K562 (cell line): Measurements from ENCODE around the gene TTC24. TPM values are rescaled to one million over a fixed set of nuclear protein-coding genes. Genes with fewer than 3 reads are reported as not detected.

Source experiments
- ARHGAP35 ChIP-seq: fragments of 450-650 bp; IDR thresholded peaks from 2 replicates; pipeline ENCODE4 v1.6.1; 2018; ENCODE audit not compliant: partially characterized antibody
- ATF7 ChIP-seq: fragments of 450-650 bp; IDR thresholded peaks from 2 replicates; pipeline ENCODE4 v1.7.1; 2014; ENCODE audit warnings: mild to moderate bottlenecking, moderate library complexity
- CBFA2T3 ChIP-seq: fragments of 450-650 bp; IDR thresholded peaks from 2 replicates; pipeline ENCODE4 v1.6.1; 2017
- FIP1L1 ChIP-seq: fragments of 200-400 bp; formaldehyde crosslinking; IDR thresholded peaks from 2 replicates; pipeline ENCODE4 v1.6.1; 2018; ENCODE audit warnings: mild to moderate bottlenecking, low read depth, low read length; ENCODE audit not compliant: poor library complexity, severe bottlenecking
- GTF2E2 ChIP-seq: fragments of 200-800 bp; sonication (Bioruptor generic); IDR thresholded peaks from 2 replicates; pipeline ENCODE4 v1.6.1; 2016; ENCODE audit warnings: missing genetic modification characterization, missing compliant biosample characterization
- HNRNPH1 ChIP-seq: fragments of 200-400 bp; formaldehyde crosslinking; optimal IDR thresholded peaks from 2 replicates; pipeline ENCODE3; 2017; ENCODE audit warnings: low read depth, mild to moderate bottlenecking, low read length, moderate library complexity
- KAT8 ChIP-seq: fragments of 450-650 bp; IDR thresholded peaks from 2 replicates; pipeline ENCODE4 v1.6.1; 2016; ENCODE audit warnings: low read depth, mild to moderate bottlenecking
- KLF16 ChIP-seq: IDR thresholded peaks from 2 replicates; pipeline ENCODE4 v1.6.1; 2016; ENCODE audit warnings: antibody characterized with exemption
- NFATC3 ChIP-seq: fragments of 450-650 bp; IDR thresholded peaks from 2 replicates; pipeline ENCODE4 v1.6.1; 2017; ENCODE audit warnings: mild to moderate bottlenecking
- RBBP5 ChIP-seq: fragments of 200-600 bp; sonication (generic); IDR thresholded peaks from 2 replicates; pipeline ENCODE4 v1.6.1; 2012; ENCODE audit warnings: borderline replicate concordance, mild to moderate bottlenecking, low read length, control low read depth, inconsistent platforms; ENCODE audit not compliant: insufficient read depth, poor library complexity, severe bottlenecking
- RCOR1 ChIP-seq, 2 experiments: IDR thresholded peaks; 2 replicates each; pipeline ENCODE4 v1.6.1; 2012; ENCODE audit warnings: low read depth in 2 of 2, low read length in 2 of 2, borderline replicate concordance in 1 of 2, improper control_type of control experiment in 1 of 2
- SMAD4 ChIP-seq: fragments of 250-450 bp; sonication (Bioruptor Pico); conservative IDR thresholded peaks from 2 replicates; pipeline ENCODE4 v1.8.0; 2021; ENCODE audit warnings: inconsistent platforms, mild to moderate bottlenecking, moderate library complexity
- TAF7 ChIP-seq: fragments of 450-650 bp; IDR thresholded peaks from 2 replicates; pipeline ENCODE4 v1.6.1; 2016; ENCODE audit warnings: missing genetic modification characterization, missing compliant biosample characterization
- THRAP3 ChIP-seq: fragments of 450-650 bp; IDR thresholded peaks from 2 replicates; pipeline ENCODE4 v1.6.1; 2016; ENCODE audit warnings: mild to moderate bottlenecking, inconsistent platforms, borderline replicate concordance
- YBX1 ChIP-seq: fragments of 450-650 bp; IDR thresholded peaks from 2 replicates; pipeline ENCODE4 v1.7.1; 2016; ENCODE audit warnings: mild to moderate bottlenecking
- ZBTB7A ChIP-seq: IDR thresholded peaks from 2 replicates; pipeline ENCODE4 v1.6.1; 2011; ENCODE audit warnings: low read depth, mild to moderate bottlenecking, low read length, moderate library complexity, borderline replicate concordance; ENCODE audit not compliant: control insufficient read depth
- ZC3H8 ChIP-seq: fragments of 450-650 bp; IDR thresholded peaks from 2 replicates; pipeline ENCODE4 v1.6.1; 2017
- ZNF12 ChIP-seq: sonication (generic); formaldehyde crosslinking; IDR thresholded peaks from 2 replicates; pipeline ENCODE4 v1.4.0; 2020; ENCODE audit warnings: mild to moderate bottlenecking, missing genetic modification reagents
- ZNF609 ChIP-seq: sonication (generic); formaldehyde crosslinking; IDR thresholded peaks from 2 replicates; pipeline ENCODE4 v1.8.1; 2023; ENCODE audit warnings: missing genetic modification reagents, mild to moderate bottlenecking, borderline replicate concordance
- ZNF639 ChIP-seq, 2 experiments: fragments of 200-800 bp in 1 of 2; sonication (Bioruptor generic) in 1 of 2; sonication (generic) in 1 of 2; formaldehyde crosslinking in 1 of 2; IDR thresholded peaks in 1 of 2; conservative IDR thresholded peaks in 1 of 2; 2 replicates each; pipeline versions ENCODE4 v1.5.0 to v1.6.1; 2016 to 2020; ENCODE audit warnings: missing compliant biosample characterization in 1 of 2, missing genetic modification characterization in 1 of 2, missing genetic modification reagents in 1 of 2
- polyA plus RNA-seq, 8 experiments: library from polyadenylated mRNA; depleted of rRNA in 4 of 8; stranded (reverse) in 5 of 8; unstranded in 3 of 8; fragments of >200 nt; fragmentation: Nextera tagmentation in 2 of 8; fragmentation: Illumina TruSeq in 1 of 8; extraction: Ambion mirVana in 2 of 8; extraction: Trizol in 1 of 8; gene quantifications; 2 replicates each; pipeline versions ENCODE4 v1.2.1 to v1.2.3, GENCODE V29; 2011 to 2014; ENCODE audit warnings: inconsistent platforms in 1 of 8, missing spikeins in 1 of 8
- total RNA-seq, 7 experiments: library from RNA; depleted of rRNA in 6 of 7; stranded (reverse); fragments of >200 nt in 6 of 7; fragmentation: Illumina TruSeq in 2 of 7; extraction: Trizol in 2 of 7; gene quantifications; 2 replicates each; pipeline versions ENCODE4 v1.2.1 to v1.2.3, GENCODE V29; 2011 to 2021; ENCODE audit warnings: low replicate concordance in 1 of 7
- TF ChIP-seq, protein P1 (sequence below): fragments of 450-650 bp; conservative IDR thresholded peaks from 2 replicates; pipeline ENCODE4 v1.6.1; 2016; ENCODE audit warnings: missing genetic modification characterization, low read depth, mild to moderate bottlenecking, control low read depth, missing compliant biosample characterization

Gene TTC24
- total and polyA plus RNA-seq, 9 of the 15 experiments (the other 6 are each of a cell fraction or from before 2014, with no cell fraction given) = not detected

GRCh38 chr1:156601122-156601830 lies 21.8 kb downstream of the TTC24 start, which contains the start of gene GPATCH4 (continued):
- TF ChIP-seq, protein P1, sequence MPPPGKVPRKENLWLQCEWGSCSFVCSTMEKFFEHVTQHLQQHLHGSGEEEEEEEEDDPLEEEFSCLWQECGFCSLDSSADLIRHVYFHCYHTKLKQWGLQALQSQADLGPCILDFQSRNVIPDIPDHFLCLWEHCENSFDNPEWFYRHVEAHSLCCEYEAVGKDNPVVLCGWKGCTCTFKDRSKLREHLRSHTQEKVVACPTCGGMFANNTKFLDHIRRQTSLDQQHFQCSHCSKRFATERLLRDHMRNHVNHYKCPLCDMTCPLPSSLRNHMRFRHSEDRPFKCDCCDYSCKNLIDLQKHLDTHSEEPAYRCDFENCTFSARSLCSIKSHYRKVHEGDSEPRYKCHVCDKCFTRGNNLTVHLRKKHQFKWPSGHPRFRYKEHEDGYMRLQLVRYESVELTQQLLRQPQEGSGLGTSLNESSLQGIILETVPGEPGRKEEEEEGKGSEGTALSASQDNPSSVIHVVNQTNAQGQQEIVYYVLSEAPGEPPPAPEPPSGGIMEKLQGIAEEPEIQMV (tag) = no peak
- peak; percentile 69 for TF ChIP-seq ATF7
- no peak for TF ChIP-seq ZNF609 (CRISPR knock-in tag)
- no peak for TF ChIP-seq ZC3H8
- TF ChIP-seq SMAD4 = peak; percentile 41; the same call in 1 of the 2 replicates
- peak; percentile 81 for TF ChIP-seq TAF7 (tag)
- no peak for TF ChIP-seq FIP1L1
- no peak for TF ChIP-seq HNRNPH1
- no peak for TF ChIP-seq KLF16
- 0 out of 4 replicates have a peak, but pooled peaks of 1 of the 2 experiments have one; percentile 36 for TF ChIP-seq ZNF639 (CRISPR knock-in tag; conservative IDR thresholded peaks at IDR 0.05 in 1 of 2, IDR thresholded peaks at IDR 0.05 in 1 of 2)
- TF ChIP-seq KAT8 = no peak
- TF ChIP-seq RCOR1 (IDR thresholded peaks at IDR 0.05; ENCODE audit: borderline replicate concordance in 1 of 2, low read depth in 2 of 2, low read length in 2 of 2) = peak; percentile 62 to 87; a peak in 3 of 4 replicates
- peak; percentile 85 for TF ChIP-seq GTF2E2 (tag)
- TF ChIP-seq YBX1 = no peak
- peak; percentile 78 for TF ChIP-seq RBBP5
- no peak for TF ChIP-seq ARHGAP35
- TF ChIP-seq CBFA2T3 = no peak
- no peak for TF ChIP-seq THRAP3
- TF ChIP-seq ZNF12 (CRISPR knock-in tag) = no peak
- no peak for TF ChIP-seq NFATC3
- no peak for TF ChIP-seq ZBTB7A
